ENCODE results near the gene TGM3.

TGM3 gene

GRCh38 chr20:2341336-2341735, 45.5 kb downstream of the TGM3 start:
- no peak for DNase-seq

- DNase-seq, result no peak
Observed at GRCh38 chr20:2342243-2342642, 46.4 kb downstream of the TGM3 start.

GRCh38 chr20:2346188-2346587, 50.4 kb downstream of the TGM3 start:
- no peak for DNase-seq

GRCh38 chr20:2348336-2348735, 52.5 kb downstream of the TGM3 start:
- DNase-seq, result no peak

- DNase-seq, result no peak
Observed at GRCh38 chr20:2349801-2350200, 54.0 kb downstream of the TGM3 start.

- no peak for DNase-seq
Observed at GRCh38 chr20:2350606-2351005, 54.8 kb downstream of the TGM3 start.

- no peak for DNase-seq
Observed at GRCh38 chr20:2353231-2353630, 57.4 kb downstream of the TGM3 start.

- no peak for DNase-seq
Observed at GRCh38 chr20:2357114-2357513, 61.3 kb downstream of the TGM3 start.

- no peak for DNase-seq
Observed at GRCh38 chr20:2358006-2358405, 62.2 kb downstream of the TGM3 start.

- no peak for DNase-seq
Observed at GRCh38 chr20:2361035-2361593, 65.3 kb downstream of the TGM3 start.

- DNase-seq, result no peak
Observed at GRCh38 chr20:2363187-2363586, 67.4 kb downstream of the TGM3 start.

- no peak for DNase-seq
Observed at GRCh38 chr20:2363587-2363986, 67.8 kb downstream of the TGM3 start.

GRCh38 chr20:2364044-2364443, 68.2 kb downstream of the TGM3 start:
- DNase-seq, result no peak

GRCh38 chr20:2365091-2365490, 69.3 kb downstream of the TGM3 start:
- no peak for DNase-seq

GRCh38 chr20:2365666-2366065, 69.9 kb downstream of the TGM3 start:
- DNase-seq, result no peak

GRCh38 chr20:2368621-2369020, 72.8 kb downstream of the TGM3 start:
- DNase-seq, result no peak

GRCh38 chr20:2373098-2373497, 77.3 kb downstream of the TGM3 start:
- DNase-seq, result no peak

- no peak for DNase-seq
Observed at GRCh38 chr20:2374346-2375125, 78.7 kb downstream of the TGM3 start.

- DNase-seq, result no peak
Observed at GRCh38 chr20:2378893-2379292, 83.1 kb downstream of the TGM3 start.

GRCh38 chr20:2379511-2380229, 83.9 kb downstream of the TGM3 start:
- DNase-seq, result peak; percentile 64

- no peak for DNase-seq
Observed at GRCh38 chr20:2380601-2381000, 84.8 kb downstream of the TGM3 start, which contains the start of gene TGM6. TGM6 (plus strand) TSS chr20:2380901; CDS start chr20:2380969, 68 bp downstream.

GRCh38 chr20:2381303-2381702, 85.5 kb downstream of the TGM3 start:
- no peak for DNase-seq

GRCh38 chr20:2382833-2383232, 87.0 kb downstream of the TGM3 start:
- DNase-seq, result no peak

- no peak for DNase-seq
Observed at GRCh38 chr20:2385026-2385425, 89.2 kb downstream of the TGM3 start.

Data from activated effector memory CD4-positive, alpha-beta T cell treated with anti-CD3 and anti-CD28 coated beads, Interleukin-2, amount 50 U/mL, for 16 hours (primary cell).